ENCODE measurements around the gene MYOD1. TPM values are rescaled to one million over a fixed set of nuclear protein-coding genes. Genes with fewer than 3 reads are reported as not detected.

Gene MYOD1
- total and polyA plus RNA-seq, 2 of the 13 experiments (the other 11 are each of a cell fraction or from before 2014, with no cell fraction given) = not detected

- TF ChIP-seq ZNF7 (CRISPR knock-in tag; IDR thresholded peaks at IDR 0.05) = no peak
- 0 out of 2 replicates have a peak, but pooled peaks have one; percentile 5 for TF ChIP-seq ZNF547 (CRISPR knock-in tag; IDR thresholded peaks at IDR 0.05)
- TF ChIP-seq JUN (CRISPR knock-in tag; IDR thresholded peaks at IDR 0.05) = no peak
- TF ChIP-seq STAG1 (CRISPR knock-in tag; IDR thresholded peaks at IDR 0.05) = peak; percentile 94
- TF ChIP-seq REPIN1 (CRISPR knock-in tag; IDR thresholded peaks at IDR 0.05; ENCODE audit: borderline replicate concordance, low read depth) = peak; percentile 24; the same call in 1 of the 2 replicates
- peak; percentile 35; the same call in 1 of the 2 replicates for TF ChIP-seq KDM2A (CRISPR knock-in tag; IDR thresholded peaks at IDR 0.05; ENCODE audit: borderline replicate concordance, low read depth)
- TF ChIP-seq RBAK (CRISPR knock-in tag; IDR thresholded peaks at IDR 0.05) = no peak
- TF ChIP-seq SAP130 (CRISPR knock-in tag; IDR thresholded peaks at IDR 0.05; ENCODE audit: low read depth) = no peak
- TF ChIP-seq PATZ1 (CRISPR knock-in tag; IDR thresholded peaks at IDR 0.05) = no peak
- no peak; the same call in 1 of the 2 replicates for TF ChIP-seq ZNF782 (CRISPR knock-in tag; IDR thresholded peaks at IDR 0.05; ENCODE audit: borderline replicate concordance)
- no peak; the same call in 1 of the 2 replicates for TF ChIP-seq RXRA (CRISPR knock-in tag; IDR thresholded peaks at IDR 0.05)
- 0 out of 2 replicates have a peak, but pooled peaks have one; percentile 29 for TF ChIP-seq ATF2 (CRISPR knock-in tag; IDR thresholded peaks at IDR 0.05)
- 0 out of 2 replicates have a peak, but pooled peaks have one; percentile 36 for TF ChIP-seq HNRNPL (IDR thresholded peaks at IDR 0.05; ENCODE audit: low read depth, low read length)
- TF ChIP-seq ZFY (CRISPR knock-in tag; IDR thresholded peaks at IDR 0.05) = peak; percentile 22; the same call in 1 of the 2 replicates
- TF ChIP-seq NR2F6 (IDR thresholded peaks at IDR 0.05) = no peak
- peak; percentile 56 for TF ChIP-seq NR2F6 (CRISPR knock-in tag; IDR thresholded peaks at IDR 0.05)
- no peak for TF ChIP-seq ZNF644 (CRISPR knock-in tag; IDR thresholded peaks at IDR 0.05; ENCODE audit: low read depth)
- no peak for TF ChIP-seq MYC (CRISPR knock-in tag; IDR thresholded peaks at IDR 0.05; ENCODE audit: borderline replicate concordance)
- TF ChIP-seq CTCF (CRISPR knock-in tag; IDR thresholded peaks at IDR 0.05) = peak; percentile 98
Observed at GRCh38 chr11:17760102-17761029, 41.0 kb downstream of the MYOD1 start (continued).
